ENCODE results near the gene HDAC1.

DNA sequence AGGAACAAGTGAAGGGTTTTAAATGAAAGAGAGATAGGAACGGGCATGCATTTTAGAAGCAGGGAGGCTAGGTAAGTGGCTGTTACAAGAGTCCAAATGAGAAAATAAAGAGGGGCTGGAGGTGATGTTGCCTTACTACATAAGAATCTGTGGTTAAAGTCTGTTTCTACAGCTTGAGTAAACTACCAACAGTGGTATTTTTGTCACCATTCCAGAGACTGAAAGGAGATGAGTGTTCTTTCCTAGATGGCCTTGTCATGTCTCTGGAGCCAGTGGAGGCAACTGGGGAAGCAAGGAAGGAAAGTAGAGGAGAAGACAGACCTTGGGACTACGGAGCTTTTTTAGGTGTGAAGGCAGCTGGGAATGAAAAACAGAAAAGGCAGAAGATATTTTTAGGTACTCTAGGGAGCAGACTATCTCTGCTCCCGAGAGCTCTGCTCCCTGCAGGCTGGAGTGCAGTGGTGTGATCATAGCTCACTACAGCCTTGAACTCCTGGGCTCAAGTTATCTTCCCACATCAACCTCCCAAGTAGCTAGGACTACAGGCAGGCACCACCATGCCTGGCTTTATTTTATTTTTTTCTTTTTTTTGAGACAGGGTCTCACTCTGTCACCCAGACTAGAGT is 12.2 kb downstream of the HDAC1 start:
- TF ChIP-seq, protein P1, sequence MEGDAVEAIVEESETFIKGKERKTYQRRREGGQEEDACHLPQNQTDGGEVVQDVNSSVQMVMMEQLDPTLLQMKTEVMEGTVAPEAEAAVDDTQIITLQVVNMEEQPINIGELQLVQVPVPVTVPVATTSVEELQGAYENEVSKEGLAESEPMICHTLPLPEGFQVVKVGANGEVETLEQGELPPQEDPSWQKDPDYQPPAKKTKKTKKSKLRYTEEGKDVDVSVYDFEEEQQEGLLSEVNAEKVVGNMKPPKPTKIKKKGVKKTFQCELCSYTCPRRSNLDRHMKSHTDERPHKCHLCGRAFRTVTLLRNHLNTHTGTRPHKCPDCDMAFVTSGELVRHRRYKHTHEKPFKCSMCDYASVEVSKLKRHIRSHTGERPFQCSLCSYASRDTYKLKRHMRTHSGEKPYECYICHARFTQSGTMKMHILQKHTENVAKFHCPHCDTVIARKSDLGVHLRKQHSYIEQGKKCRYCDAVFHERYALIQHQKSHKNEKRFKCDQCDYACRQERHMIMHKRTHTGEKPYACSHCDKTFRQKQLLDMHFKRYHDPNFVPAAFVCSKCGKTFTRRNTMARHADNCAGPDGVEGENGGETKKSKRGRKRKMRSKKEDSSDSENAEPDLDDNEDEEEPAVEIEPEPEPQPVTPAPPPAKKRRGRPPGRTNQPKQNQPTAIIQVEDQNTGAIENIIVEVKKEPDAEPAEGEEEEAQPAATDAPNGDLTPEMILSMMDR (IDR thresholded peaks at IDR 0.05 in 2 of 3, conservative IDR thresholded peaks at IDR 0.05 in 1 of 3; ENCODE audit: control insufficient read depth in 2 of 3, extremely low read depth in 1 of 3, insufficient read depth in 1 of 3, low read depth in 3 of 3, low read length in 3 of 3), result no peak
- TF ChIP-seq ZZZ3 (IDR thresholded peaks at IDR 0.05; ENCODE audit: control insufficient read depth, insufficient read length, low read depth), result no peak
- TF ChIP-seq SMAD1 (IDR thresholded peaks at IDR 0.05; ENCODE audit: low read depth, partially characterized antibody), result no peak
- no peak for TF ChIP-seq POLR2AphosphoS5 (IDR thresholded peaks at IDR 0.05; ENCODE audit: low read length)
- TF ChIP-seq POLR2A (IDR thresholded peaks at IDR 0.05; ENCODE audit: low read depth, low read length), result no peak
- TF ChIP-seq, protein P2, sequence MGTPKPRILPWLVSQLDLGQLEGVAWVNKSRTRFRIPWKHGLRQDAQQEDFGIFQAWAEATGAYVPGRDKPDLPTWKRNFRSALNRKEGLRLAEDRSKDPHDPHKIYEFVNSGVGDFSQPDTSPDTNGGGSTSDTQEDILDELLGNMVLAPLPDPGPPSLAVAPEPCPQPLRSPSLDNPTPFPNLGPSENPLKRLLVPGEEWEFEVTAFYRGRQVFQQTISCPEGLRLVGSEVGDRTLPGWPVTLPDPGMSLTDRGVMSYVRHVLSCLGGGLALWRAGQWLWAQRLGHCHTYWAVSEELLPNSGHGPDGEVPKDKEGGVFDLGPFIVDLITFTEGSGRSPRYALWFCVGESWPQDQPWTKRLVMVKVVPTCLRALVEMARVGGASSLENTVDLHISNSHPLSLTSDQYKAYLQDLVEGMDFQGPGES (IDR thresholded peaks at IDR 0.05), result no peak
- TF ChIP-seq, protein P3, sequence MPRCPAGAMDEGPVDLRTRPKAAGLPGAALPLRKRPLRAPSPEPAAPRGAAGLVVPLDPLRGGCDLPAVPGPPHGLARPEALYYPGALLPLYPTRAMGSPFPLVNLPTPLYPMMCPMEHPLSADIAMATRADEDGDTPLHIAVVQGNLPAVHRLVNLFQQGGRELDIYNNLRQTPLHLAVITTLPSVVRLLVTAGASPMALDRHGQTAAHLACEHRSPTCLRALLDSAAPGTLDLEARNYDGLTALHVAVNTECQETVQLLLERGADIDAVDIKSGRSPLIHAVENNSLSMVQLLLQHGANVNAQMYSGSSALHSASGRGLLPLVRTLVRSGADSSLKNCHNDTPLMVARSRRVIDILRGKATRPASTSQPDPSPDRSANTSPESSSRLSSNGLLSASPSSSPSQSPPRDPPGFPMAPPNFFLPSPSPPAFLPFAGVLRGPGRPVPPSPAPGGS (IDR thresholded peaks at IDR 0.05; ENCODE audit: borderline replicate concordance, insufficient read depth, low read depth, low read length, poor library complexity, severe bottlenecking), result no peak
- no peak for TF ChIP-seq BACH1 (IDR thresholded peaks at IDR 0.05; ENCODE audit: borderline replicate concordance)

Measured in GM12878 (cell line).